ENCODE data around the gene PRIMA1.
"Not testable (repeated sequence)": the region's sequence is repeated elsewhere in the genome, so short reads cannot be mapped to it uniquely, and the experiment has no call there.

Gene PRIMA1, protein sequence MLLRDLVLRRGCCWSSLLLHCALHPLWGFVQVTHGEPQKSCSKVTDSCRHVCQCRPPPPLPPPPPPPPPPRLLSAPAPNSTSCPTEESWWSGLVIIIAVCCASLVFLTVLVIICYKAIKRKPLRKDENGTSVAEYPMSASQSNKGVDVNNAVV

DNA sequence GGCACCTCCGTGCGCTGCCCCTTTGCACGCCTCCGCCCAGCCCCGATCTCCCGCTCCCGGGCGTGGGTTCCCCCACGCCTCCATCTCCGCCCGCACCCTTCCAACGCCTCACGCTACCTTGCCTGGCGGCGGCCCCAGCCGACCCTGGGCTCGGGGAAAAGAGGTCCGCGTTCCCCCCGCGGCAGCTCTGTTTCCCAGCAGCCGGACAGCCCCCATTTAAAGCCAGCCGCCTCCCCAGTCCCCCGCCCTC lies at the start of gene PRIMA1:
TSS of gene PRIMA1 (minus strand) at position 193 of the 250 bp plus-strand sequence. CDS start 767 bp downstream, outside the sequence.
- no peak for DNase-seq (ENCODE audit: low read depth)

DNA sequence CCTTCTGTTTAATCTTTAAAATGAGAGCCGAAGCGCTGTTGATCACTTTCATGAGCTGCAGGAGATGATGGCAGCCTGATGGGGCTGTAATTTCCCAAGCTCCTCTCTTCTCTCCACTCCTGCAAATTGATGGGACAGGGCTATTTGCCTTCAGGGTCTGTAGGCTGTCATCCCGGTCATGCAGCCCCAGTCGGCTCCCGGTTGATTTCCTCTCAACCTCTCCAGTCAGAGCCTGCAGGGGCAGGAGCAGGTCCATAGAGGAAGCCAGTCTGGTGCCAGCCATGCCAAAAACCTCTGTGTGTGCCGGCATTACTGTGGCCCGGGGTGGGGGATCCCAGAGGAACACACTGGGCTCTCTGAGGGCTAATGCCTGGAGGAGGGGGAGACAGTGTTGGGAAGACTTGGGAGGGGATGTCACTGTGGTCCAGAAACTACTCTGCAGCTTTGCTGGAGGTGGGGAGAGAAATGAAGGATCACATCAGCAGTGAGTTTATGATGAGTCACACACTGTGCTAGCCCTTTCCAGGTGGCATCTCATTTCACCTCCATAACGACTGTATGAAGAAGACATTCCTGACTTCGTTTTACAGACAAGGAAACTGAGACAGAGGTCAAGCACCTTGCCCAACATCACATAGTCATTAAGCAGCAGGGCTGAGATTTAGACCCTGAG lies 46.5 kb upstream of the PRIMA1 start:
- no peak for DNase-seq (ENCODE audit: low read depth)

DNA sequence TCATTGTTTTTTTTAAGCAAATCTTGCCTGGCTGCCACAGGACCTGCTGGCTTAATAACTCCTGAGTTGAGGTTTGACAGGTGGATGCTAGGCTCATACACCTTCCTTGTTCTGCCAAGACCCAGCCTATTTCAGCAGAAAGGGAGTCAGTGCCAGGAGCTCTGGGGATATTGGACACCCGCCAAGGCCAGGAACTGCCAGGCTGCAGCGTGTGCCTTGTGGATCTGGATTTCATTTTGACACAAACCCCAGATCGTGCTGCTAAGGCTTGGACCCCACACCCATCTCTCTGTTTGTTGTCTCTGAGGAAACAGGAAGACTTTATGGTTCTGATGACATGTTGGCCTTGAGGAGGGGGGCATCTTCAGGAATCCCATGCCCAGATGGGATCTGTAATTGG lies 44.4 kb upstream of the PRIMA1 start:
- DNase-seq (ENCODE audit: low read depth): no peak

DNA sequence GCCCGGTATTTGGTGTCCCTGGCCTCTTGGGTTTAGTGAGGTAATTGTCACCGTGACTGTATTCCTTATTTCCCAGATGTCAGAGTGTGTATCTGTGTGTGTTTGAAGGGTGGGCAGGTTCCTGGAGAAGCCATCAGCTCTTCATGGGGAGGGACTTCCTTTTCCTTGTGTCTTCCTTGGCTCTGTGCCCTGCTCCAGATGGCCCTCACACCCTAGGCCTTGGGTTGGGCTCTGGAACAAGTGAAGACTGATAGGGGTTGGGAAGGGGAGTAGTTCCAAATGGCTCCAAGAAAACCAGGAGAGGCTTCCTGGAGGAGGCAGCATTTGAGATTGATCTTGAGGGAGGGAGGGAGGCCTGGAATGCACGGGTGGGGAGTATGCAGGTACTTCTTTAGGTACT lies 43.8 kb upstream of the PRIMA1 start:
- DNase-seq (ENCODE audit: low read depth): no peak

DNA sequence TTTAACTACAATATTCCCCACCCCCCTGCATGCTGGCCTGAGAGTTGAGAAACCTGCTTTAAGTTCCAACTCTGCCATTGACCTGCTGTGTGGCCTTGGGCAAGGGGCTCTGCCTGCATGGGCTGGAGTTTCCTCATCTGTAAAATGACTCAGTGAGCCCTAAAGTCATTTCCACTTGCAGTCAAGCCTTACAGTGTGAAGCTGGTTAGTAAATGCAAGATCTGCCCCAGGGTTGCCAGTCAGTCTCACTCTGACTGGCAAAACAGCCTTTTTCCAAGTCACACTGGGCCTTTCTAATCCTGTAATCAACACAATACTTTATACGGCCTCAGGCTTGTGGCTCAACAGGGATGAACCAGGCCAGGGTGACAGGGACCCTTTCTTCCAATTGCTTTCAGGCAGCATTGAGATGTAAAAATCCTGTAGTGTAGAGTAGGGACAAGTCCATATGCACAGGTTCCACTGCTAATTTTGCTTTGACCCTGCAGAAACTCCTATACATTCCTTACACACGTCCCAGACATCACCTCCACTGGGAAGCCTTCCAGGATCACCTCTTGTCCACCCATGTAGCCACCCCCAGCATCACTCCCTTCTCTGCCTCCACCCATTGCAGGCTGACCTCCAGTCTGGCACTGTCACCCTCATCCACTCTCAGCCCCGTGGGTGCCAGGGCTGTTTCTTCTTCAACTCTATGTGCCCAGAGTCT lies 42.6 kb upstream of the PRIMA1 start:
- no peak for DNase-seq (ENCODE audit: low read depth)

DNA sequence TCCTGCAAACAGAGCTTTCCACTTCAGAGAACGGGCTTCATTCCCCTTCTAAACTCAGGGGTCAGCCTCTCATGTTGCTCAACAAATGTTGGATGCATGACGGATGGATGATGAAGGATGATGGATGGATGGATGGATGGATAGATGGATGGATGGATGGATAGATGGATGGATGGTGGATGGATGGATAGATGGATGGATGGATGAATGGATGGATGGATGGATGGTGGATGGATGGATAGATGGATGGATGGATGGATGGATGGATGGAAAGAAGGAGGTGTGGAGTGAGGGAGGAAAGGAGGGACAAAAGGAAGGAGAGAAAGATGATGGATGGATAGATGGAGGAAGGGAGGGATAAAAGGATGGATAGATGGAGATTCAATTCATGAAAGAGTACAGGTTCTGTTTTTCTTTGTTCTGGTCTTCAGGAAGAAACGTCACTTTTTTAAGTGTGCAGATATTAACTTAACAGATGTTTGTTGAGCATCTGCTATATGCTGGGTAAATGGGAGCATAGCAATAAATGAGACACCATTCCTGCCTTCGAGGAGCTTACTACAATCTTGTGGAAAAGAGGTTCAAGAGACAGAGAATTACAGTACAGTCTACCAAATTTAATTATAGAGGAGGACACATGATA lies 41.7 kb upstream of the PRIMA1 start:
- DNase-seq (ENCODE audit: low read depth): no peak

DNA sequence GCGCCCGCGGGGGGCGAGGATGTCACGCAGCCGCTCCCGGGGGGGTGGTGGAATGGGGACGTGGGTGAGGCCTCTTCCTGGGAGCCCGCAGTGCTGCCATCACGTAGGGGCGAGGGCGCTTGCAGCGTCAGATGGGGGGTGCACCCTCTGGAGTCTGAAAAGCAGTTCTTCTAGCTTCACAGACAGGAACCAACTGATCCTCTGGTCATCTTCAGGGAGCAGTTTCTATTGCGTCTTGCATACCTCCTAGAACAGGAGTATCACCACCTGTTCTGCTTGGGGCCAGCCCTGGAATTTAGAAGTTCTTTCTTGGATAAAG lies 36.9 kb upstream of the PRIMA1 start:
- DNase-seq (ENCODE audit: low read depth): no peak

DNA sequence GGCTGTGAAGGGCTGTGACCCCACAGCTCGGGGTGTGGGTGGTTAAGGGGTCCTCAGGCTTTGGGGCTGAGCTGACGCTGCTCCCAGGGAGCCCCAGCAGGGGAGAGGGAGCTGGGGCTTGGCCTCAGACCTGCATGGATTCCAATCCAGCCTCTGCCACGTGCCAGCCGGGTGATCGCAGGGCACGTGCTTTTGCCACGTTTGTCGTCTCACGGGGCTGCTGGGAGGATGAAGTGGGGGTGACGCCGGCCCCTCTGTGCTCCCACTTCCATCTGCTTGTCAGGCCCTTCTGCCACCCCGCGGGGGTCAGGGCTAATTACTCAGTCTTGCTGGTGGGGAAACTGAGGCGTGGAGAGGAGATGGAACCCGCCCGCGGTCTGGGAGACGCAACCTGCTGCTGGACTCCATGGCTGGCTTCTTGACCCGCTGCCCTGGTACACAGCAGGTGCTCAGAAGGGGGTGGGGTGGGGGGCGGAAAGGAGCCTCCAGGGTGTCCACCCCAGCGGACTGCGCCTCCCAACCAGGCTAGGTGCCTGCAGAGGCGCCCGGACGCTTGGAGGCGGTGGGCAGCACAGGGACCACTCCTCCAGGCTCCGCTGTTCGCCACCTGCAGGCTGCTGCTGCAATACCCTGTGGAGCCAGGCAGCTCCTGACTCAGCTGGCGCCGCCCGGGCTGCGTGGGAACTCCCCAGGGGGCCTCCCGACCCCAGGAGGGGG lies 36.4 kb upstream of the PRIMA1 start:
- no peak for DNase-seq (ENCODE audit: low read depth)

DNA sequence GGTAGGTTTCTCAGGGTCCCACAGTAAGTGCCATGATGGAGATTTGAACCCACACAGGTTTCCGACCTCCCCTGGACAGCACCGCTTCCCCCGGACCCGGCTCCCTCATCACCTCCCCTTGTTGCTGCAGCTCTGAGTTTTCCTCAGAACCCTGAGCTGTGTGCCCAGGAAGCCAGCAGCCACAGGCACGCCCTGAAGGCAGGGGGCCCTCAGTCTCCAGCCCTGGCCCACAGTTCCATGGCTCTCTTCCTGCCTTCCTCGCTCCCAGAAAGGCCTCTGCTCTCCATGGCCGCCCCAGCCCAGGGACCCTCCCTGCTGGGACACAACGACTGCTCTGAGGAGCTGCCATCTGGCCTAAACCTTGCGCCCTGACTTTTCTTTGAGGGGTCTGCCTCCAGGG lies 35.8 kb upstream of the PRIMA1 start:
- DNase-seq (ENCODE audit: low read depth): no peak

DNA sequence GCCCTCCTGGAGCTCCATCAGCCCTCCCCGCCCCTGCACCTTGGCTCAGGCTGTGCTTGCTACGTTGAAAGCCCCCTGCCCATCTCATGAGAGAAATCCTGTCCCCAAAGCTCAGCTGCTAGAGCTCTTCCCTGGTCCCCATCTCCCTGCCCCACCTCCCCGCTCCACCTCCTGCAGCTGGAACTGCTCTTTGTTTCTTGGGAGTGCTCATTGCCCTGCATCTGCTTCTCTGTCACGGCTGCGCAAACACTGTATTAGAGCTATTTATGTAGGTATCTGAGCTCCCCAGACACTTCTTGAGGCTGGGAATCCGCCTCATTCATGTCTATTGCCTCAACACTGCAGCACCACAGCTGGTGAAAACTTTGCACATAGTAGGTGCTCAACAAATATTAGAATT lies 32.8 kb upstream of the PRIMA1 start:
- no peak for DNase-seq (ENCODE audit: low read depth)

DNA sequence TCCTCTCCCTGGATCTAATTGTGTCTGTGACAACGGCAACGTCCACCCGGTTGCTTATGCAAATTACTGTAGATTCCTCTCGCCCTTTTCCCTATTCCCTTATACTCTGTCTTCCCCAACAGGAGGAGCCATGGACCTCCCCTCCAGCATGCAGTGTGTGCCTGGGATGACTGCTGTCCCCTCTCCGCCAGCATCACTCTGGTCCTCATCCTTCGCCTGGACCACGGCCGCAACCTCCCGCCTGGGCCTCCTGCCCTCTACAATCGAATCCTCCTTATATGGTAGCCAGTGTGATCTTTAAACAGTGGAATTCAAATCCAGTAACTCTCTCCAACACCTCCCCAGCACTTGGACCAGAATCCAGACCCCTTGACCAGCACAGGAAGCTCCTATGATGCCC lies 30.6 kb upstream of the PRIMA1 start:
- no peak for DNase-seq (ENCODE audit: low read depth)

DNA sequence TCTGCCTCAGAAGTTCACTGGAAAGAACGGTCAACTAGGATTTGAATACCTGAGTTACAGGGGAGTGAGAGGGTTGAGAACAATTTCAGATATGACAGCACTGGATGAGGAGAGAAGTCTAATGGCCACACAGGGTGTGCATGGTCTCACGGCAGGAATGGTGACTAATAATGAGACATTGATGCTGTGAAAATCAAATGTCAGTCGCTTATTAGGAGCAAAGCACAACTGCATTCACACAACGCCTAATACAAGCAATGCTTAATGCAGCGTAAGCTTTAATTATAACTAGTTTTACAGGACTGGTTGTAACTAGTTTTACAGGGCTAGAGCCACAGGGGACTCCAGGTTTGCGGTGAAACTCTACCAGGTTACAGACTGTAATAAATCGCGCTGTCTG lies 23.4 kb upstream of the PRIMA1 start:
- DNase-seq (ENCODE audit: low read depth): no peak

DNA sequence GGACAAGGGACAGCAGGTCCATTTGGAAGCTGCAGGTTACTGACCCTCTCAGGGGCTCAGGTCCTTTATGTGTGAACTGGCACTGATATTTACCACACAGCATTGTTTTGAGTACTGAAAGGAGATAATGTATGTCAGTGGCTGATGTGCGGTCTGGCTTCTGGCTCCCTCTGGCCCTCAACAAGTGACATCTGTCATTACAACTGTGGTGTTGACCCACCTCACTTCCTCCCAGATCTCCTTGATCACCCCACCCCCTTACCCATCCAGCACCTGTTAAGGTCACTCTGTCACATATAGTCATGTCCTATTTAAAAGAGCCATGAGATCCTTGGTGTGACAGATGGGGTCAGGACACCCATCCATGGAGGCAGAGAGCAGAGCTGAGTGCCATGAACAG lies 22.7 kb upstream of the PRIMA1 start:
- DNase-seq (ENCODE audit: low read depth): no peak

DNA sequence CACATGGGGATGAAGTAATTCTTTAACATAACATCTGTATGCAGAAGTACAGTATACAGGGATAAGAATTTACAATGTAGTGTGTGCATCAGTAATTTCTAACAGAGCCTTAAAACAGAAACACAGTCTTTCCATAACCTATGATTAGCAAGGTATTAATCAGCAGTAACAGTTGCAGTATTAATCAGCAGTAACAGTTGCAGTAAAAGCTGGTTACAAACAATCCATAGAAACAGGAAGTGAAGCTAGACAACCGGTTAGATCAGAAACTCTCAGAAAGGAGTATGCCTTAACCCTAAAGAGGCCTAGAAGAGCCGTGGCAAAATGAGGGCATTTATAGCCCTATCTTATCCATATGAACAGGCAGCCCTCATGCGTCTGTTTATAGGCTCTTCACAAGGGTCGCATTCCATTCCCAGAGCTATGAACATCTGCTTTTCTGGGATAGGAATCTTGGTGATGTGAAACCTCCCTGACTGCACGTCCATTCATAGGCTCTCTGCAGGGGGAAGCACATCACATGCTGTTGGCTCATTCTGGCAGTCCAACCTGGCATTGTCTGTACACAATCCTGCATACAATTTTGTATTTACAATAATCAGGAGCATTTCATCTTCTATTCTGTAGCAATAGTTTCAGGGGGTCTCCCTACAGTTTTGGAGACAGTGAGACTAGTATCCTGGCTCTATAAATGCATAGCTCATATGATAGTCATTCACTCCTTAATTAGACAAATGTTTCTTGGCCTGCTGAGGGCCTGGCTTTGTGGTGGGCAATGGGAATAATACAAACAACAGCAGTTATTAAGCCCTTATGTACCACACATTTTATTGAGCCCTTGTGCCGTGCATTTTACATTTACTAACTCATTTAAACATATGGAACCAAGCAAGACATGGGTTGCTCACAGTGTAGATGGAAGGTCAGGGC lies 21.5 kb upstream of the PRIMA1 start:
- DNase-seq (ENCODE audit: low read depth): not testable (repeated sequence)

DNA sequence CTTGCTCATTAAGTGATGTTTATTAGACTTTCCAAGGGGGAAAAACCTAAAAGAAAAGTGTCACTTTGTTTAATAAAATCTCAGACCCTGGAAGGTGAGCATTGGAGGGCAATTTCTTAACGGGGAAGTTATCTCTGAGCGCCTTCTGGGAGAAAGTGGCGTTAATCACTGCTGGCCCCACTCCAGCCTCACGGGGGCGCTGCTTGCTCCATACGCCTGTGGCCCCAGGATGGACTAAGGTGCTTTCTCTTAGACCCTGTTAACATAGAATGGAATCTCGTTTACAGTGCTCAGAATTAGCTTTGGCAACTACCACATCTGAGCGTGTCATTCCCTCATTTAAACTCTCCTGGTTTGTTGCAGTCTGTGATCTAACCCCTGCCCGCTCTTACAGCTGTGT lies 16.4 kb upstream of the PRIMA1 start:
- DNase-seq (ENCODE audit: low read depth): no peak

DNA sequence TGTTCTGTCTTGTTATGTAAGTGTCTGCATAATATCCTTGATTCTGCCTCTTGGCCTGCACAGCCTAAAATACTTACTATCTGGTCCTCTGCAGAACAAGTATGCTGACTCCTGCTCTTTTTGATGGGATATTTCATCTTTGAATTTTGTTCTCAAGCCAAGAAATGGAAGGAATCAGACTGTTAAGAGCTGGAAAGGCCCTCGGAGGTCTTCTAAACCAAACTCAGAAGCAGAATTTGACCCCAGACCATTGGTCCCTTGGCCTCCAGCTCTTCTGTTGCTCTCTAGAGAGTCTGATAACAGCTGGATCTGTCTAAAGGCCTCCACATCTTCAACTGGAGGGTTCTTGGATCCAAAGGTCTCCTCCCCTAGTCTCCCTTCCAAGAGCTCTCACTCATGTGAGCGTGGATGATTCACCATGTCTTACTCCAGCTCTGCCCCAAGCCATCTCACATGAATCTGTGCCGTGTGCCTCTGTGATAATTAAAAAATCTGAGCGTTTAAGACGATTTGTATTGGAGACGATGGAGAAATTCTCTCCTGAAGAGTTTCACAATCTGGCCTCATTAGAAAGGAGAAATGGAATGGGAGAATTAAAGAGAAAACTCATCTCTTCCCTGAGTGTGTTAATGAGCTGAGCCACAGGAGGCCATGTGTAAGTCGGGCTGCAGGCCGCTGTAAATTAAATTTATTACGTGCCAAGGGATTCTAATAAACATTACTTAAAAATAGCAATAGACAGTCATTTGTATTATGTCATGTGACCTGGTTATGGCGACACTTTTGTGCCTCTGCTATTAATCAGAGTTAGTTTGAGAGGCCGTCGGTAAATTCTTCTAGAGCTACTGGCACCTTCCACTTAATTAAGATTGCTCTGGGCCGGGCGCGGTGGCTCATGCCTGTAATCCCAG lies 15.4 kb upstream of the PRIMA1 start:
- DNase-seq (ENCODE audit: low read depth): no peak

DNA sequence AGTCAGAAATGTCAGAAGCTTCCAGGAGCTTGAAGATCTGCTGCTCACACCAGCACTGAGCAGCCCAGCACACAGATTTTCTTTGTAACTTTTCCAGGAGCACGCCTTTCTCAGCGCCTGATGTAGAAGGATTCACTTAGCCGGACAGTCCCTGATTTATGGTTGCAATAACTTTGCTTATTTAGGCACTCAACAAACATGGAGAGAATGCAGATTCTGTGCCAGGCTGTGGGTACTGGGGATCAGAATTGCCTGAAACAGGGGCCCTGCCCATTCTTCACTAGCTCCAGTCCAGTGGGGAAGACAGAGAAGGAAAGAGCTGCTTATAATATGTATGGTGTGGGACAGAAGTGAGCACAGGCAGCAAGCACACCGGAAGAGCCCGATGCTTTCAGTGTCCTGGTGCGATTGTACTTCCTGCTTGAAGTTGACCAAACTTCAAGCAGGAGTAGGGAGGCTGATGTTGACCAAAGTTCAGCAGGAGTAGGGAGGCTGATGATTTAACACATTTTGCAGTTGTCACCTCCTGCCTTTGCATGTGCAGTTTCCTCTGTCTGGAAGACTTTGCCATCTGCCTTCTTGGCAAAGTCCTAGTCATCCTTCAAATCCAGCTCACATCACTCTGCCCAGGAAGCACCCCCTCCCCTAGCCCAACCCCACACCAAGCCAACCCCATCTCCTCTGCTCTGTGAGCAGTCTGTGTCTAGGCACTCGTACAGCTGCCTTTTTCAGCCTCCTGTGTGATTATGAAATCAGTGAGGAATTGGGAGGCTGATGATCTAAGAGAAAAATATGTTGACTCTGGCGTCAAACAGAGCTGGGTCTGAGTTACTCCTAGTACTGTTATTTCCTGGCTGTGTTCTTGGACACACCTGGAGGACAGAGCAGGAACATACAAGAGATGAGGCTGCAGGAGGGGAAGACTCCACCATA lies 12.0 kb upstream of the PRIMA1 start:
- no peak for DNase-seq (ENCODE audit: low read depth)

DNA sequence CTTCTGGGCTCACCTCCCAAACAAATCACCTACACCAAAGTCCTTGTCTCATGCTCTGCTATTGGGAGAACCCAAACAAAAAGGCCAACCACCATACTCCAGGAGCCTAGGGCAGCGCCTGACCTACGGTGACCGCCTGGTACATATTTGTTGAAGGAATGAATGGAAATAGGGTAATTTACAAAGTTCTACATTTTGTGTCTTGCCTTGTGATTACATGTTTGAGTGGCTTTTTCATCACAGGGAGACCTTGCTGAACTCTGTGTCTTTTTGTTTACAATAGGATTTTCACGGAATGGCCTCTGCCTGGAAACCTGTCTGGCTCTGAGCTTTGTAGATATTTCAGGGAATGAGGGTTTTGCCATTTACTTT lies 11.3 kb upstream of the PRIMA1 start:
- no peak for DNase-seq (ENCODE audit: low read depth)

DNA sequence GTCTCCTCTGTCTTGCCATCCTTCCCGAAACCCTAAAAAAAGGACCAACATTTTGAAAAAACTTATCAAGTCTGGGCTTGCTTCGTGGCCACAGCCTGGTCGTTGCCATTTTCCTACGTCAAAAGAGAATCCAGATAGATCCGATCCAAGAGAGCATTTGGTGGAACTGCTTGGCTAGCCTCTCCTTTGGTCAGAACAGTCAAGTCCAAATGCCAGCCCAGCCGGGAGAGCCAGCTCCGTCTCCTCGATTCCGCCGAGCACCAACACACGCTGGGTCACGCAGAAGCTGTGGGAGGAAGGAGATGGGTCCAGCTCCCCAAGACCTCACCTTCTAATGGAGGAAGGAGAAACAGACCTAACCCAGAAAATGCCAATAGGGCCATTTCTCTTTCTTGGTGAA lies 9.3 kb upstream of the PRIMA1 start:
- no peak for DNase-seq (ENCODE audit: low read depth)

DNA sequence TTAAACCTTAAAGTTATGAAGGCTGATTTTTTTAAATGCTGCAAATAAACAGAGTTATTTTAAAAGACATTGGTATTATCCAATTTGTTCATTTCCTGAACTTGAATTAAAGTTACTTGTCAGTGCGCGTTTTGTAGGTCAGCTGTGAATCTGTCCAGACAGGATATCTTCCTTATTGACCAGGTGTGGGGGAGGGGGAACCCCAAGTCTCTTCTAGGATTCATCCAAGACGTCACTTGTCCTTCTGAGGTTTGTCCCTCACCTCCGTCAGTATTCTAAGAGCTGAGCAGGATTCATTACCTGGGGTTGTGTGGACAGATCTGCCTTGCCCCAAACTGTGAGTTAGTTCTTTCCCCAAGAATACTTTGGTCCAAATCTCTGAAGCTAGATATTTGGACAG lies 8.8 kb upstream of the PRIMA1 start:
- DNase-seq (ENCODE audit: low read depth): no peak
